Stimulated activated CD4-positive, alpha-beta T cell treated with anti-CD3 and anti-CD28 coated beads, TNF-alpha, amount 100 ng/mL, for 1 hour (primary cell): ENCODE measurements around the gene ZNF268.

Experiments
- DNase-seq, 3 donors: peaks; one replicate each; pipeline ENCODE4 v3.0.0-alpha.2; 2020; ENCODE audit warnings: low read depth in 3 of 3, low spot score in 1 of 3

The ZNF268 gene

GRCh38 chr12:133181238-133181959 lies at the start of gene ZNF268:
TSS of gene ZNF268 (plus strand) at chr12:133181495. CDS start at chr12:133181998, 503 bp downstream.
- peak; percentile 64 to 77 (median 70) for DNase-seq

GRCh38 chr12:133135747-133136146 lies 45.5 kb upstream of the ZNF268 start:
- DNase-seq = no peak

- no peak for DNase-seq
These were observed 35.3 kb upstream of the ZNF268 start for GRCh38 chr12:133145981-133146380.

- DNase-seq = no peak
These were observed 25.1 kb upstream of the ZNF268 start for GRCh38 chr12:133156125-133156690.

GRCh38 chr12:133165776-133166175 lies 15.5 kb upstream of the ZNF268 start:
- no peak for DNase-seq

- DNase-seq = no peak
These were observed 8.8 kb upstream of the ZNF268 start for GRCh38 chr12:133172491-133172890.

GRCh38 chr12:133174901-133175300 lies 6.4 kb upstream of the ZNF268 start:
- no peak for DNase-seq

- DNase-seq = no peak
These were observed 626 bp upstream of the ZNF268 start for GRCh38 chr12:133180669-133181068.

- no peak for DNase-seq
These were observed 8.9 kb downstream of the ZNF268 start for GRCh38 chr12:133190176-133190575.

- DNase-seq = no peak
These were observed 11.6 kb downstream of the ZNF268 start for GRCh38 chr12:133192847-133193246.

- DNase-seq = no peak
These were observed 20.6 kb downstream of the ZNF268 start for GRCh38 chr12:133201888-133202287.

- DNase-seq = no peak
These were observed 21.4 kb downstream of the ZNF268 start for GRCh38 chr12:133202493-133203343.

- DNase-seq = no peak
These were observed 22.3 kb downstream of the ZNF268 start for GRCh38 chr12:133203344-133204263.

- no peak for DNase-seq
These were observed 22.9 kb downstream of the ZNF268 start for GRCh38 chr12:133204264-133204603.

- no peak for DNase-seq
These were observed 25.1 kb downstream of the ZNF268 start for GRCh38 chr12:133206390-133206789.

- DNase-seq = no peak
These were observed 34.4 kb downstream of the ZNF268 start for GRCh38 chr12:133215724-133216123.

- DNase-seq = no peak
These were observed 35.9 kb downstream of the ZNF268 start for GRCh38 chr12:133217219-133217618.

- DNase-seq = no peak
These were observed 39.2 kb downstream of the ZNF268 start for GRCh38 chr12:133220521-133220920.

- no peak for DNase-seq
These were observed 39.9 kb downstream of the ZNF268 start for GRCh38 chr12:133221241-133221640.

GRCh38 chr12:133222211-133222610 lies 40.9 kb downstream of the ZNF268 start:
- DNase-seq = no peak

GRCh38 chr12:133225527-133225926 lies 44.2 kb downstream of the ZNF268 start:
- no peak for DNase-seq
